HG03442 (cell line): ENCODE results near the gene KLHDC9.
"Not testable (repeated sequence)": the region's sequence is repeated elsewhere in the genome, so short reads cannot be mapped to it uniquely, and the experiment has no call there.

Source experiments
- ATAC-seq: cut with Tn5 transposase; IDR thresholded peaks from one replicate; pipeline ENCODE4 v1.9.1; 2021; ENCODE audit warnings: mild to moderate bottlenecking, moderate library complexity; ENCODE audit not compliant: unreplicated experiment

Gene KLHDC9

GRCh38 chr1:161092621-161093028 lies 5.5 kb upstream of the KLHDC9 start:
- no peak for ATAC-seq

GRCh38 chr1:161094481-161094880 lies 3.7 kb upstream of the KLHDC9 start:
- ATAC-seq: no peak

DNA sequence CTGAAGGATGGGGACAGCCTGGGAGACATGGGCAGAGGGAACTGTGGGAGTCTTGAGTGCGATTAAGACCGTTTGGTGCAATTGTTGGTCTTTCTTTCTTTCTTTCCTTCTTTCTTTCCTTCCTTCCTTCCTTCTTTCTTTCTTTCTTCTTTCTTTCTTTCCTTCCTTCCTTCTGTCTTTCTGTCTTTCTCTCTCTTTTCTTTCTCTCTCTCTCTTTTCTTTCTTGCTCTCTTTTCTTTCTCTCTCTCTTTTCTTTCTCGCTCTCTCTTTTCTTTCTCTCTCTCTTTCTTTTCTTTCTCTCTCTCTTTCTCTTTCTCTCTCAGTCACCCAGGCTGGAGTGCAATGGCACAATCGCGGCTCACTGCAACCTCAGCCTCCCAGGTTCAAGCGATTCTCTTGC lies 2.9 kb upstream of the KLHDC9 start:
- no peak for ATAC-seq

DNA sequence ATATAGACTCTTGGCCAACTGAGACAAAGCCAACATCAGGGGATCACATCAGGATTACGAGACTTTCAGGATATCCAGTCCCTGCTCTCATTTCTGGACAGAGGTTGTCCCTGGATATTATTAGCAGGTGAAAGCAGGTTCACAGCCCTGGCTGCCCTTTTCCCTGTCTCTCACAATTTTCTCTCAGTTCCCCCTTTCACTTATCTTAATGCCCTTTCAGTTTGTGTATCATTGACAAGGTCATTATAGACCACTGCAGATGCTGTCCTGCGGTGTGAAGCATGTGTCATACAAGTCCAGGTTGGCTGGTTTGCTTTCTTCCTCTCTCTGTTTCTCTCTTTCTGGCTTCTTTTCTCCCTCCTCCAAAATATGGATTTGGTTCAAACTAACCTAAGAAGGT lies 2.1 kb upstream of the KLHDC9 start:
- ATAC-seq: no peak

GRCh38 chr1:161096530-161096929 lies 1.6 kb upstream of the KLHDC9 start:
- no peak for ATAC-seq

GRCh38 chr1:161099090-161099802 lies 1.1 kb downstream of the KLHDC9 start:
- no peak for ATAC-seq

DNA sequence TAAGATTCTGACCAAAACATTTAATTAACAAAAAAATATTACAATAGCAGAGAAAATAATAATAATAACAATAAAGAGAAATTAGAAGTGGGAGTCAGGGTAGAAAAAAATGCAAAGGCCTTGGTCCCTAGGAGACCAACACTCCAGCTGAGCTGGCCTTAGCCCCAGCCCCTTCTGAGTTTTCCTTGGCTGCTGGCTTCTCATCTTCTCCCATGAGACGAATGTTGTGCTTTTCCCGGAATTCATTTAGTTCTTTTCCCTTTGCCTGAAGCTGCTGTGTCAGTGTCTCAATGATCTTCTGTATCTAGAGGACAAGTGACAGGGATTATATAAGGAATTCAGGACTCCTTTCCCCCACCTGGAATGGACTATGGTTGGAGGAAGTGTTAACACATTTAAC lies 2.4 kb downstream of the KLHDC9 start:
- ATAC-seq: no peak

DNA sequence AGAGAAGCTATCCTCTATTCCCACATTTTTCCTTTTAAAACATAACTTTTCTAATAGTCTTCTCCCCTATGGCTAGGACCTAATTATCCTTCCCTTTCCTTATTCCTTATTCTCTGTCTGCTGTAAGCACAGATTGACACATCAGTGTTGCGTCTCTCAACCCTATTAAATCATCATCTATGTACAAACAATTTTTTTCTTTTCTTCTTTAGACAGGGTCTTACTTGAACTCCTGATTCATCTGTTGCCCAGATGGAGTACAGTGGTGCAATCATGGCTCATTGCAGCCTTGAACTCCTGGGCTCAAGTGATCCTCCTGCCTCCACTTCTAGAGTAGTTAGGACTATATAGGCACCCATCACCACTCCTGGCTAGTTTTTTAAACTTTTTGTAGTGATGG lies 8.3 kb downstream of the KLHDC9 start:
- no peak for ATAC-seq

DNA sequence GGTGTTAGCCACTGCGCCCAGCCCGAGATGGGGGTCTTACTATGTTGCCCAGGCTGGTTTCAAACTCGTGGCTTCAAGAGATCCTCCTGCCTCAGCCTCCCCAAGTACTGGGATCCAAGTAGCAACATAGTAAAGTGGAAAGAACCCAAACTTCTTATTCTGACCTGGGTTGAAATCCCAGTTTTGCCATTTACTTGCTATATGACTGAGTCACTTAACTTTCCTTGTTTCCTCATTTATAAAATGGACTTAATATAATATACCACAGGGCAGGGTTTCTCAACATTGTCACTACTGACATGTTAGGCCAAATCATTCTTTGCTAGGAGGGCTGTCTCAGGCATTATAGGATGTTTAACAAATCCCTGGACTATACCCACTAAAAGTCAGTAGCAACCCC lies 13.0 kb downstream of the KLHDC9 start:
- ATAC-seq: no peak

GRCh38 chr1:161111527-161111926 lies 13.4 kb downstream of the KLHDC9 start:
- no peak for ATAC-seq

DNA sequence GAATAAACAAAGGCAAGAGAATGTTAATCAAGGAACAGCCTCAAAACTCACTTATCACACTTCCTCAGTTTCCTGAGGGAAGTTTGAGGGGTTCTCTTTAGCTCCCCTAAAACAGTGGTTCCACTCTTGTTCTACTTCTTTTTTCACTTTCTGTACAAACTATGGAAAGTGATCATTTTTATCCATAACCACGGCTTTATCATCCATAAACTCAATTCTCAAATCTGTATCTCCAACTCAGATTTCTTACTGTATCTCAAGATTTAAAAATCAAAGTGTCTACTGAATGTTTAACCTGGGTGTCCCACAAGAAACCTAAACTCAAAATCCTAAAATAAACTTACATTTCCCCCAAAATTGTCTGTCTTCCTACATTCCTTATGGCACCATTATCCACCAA lies 15.8 kb downstream of the KLHDC9 start:
- no peak for ATAC-seq

- ATAC-seq: no peak
Observed at GRCh38 chr1:161114556-161114955, 16.4 kb downstream of the KLHDC9 start.

GRCh38 chr1:161115132-161115711 lies 17.1 kb downstream of the KLHDC9 start:
- no peak for ATAC-seq

DNA sequence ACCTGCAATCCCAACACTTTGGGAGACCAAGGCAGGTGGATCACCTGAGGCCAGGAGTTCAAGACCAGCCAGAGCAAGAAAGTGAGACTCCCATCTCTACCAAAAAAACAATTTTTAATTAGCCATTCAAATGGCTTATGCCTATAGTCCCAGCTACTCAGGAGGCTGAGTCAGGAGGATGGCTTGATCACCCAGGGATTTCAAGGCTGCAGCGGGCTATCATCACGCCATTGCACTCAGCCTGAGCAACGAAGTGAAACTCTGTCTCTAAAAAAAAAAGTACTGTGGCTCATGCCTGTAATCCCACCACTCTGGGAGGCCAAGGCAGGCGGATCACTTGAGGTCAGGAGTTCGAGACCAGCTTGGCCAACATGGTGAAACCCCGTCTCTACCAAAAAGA lies 17.8 kb downstream of the KLHDC9 start:
- not testable (repeated sequence) for ATAC-seq

DNA sequence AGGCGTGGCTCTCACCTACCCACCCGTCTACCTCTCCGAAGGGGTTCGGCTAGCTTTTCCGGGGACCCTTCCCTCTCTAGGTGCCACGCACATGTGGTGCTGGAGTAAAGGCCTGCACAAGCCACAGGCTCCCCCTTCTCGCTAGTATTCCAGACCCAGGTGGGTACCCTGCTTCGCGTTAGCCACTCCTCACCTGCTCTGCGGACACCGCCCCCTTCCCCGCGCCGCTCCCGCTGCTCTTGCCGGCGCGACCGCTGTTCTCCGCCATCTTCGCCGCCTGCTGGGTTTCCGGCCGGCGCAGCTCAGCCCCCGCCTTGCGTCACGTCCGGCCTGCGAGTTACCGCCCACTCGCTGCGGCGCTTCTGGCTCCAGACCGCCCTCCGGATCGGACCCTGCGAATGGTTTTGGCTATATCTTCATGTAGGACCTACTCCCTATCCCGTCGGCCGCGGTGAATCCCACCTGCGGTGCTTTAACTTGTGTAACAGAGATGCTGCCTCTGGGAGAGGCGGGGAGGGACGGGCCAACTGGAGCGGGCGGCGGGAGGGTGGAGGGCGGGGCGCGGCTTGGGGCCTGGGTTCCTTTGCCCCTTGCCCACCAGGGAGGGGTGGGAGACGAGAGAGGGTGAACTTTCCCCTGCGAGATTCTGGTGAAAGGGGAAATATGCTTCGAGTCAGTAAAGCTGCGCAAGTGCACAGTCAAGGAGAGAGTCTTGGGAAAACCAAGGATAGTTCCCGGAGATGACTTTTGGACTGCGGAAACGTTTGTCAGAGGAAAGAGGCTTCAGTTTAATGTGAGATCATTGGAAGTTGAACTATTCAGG lies 19.8 kb downstream of the KLHDC9 start, which contains the start of the genes NIT1 and PFDN2:
Gene NIT1 (plus strand): TSS at position 347 of the 823 bp plus-strand sequence. CDS start 72 bp downstream, at position 419.
Gene PFDN2 (minus strand): TSS at position 279 of the 823 bp plus-strand sequence. CDS start 11 bp downstream, at position 268.
- peak; percentile 79 for ATAC-seq

DNA sequence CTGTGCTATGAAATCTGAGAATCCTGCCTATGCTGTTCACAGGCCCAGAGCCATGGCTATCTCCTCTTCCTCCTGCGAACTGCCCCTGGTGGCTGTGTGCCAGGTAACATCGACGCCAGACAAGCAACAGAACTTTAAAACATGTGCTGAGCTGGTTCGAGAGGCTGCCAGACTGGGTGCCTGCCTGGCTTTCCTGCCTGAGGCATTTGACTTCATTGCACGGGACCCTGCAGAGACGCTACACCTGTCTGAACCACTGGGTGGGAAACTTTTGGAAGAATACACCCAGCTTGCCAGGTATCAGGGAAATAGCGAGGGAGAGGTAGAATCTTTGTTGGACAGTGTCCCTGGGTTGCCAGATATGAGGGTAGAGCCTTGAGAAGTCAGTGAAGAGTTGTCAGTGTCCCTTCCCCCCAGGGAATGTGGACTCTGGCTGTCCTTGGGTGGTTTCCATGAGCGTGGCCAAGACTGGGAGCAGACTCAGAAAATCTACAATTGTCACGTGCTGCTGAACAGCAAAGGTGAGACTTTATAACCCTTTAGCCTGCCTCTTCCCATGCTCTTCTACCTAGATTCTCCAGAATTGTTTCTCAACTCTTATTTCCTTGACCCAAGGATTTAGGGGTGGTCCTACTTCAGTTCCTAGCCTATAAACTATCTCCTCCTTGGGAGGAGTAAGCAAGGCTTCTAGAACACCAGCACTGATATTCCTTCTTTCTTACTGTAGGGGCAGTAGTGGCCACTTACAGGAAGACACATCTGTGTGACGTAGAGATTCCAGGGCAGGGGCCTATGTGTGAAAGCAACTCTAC lies 21.1 kb downstream of the KLHDC9 start:
- ATAC-seq: peak; percentile 41

GRCh38 chr1:161121042-161121650 lies 23.0 kb downstream of the KLHDC9 start:
- no peak for ATAC-seq

DNA sequence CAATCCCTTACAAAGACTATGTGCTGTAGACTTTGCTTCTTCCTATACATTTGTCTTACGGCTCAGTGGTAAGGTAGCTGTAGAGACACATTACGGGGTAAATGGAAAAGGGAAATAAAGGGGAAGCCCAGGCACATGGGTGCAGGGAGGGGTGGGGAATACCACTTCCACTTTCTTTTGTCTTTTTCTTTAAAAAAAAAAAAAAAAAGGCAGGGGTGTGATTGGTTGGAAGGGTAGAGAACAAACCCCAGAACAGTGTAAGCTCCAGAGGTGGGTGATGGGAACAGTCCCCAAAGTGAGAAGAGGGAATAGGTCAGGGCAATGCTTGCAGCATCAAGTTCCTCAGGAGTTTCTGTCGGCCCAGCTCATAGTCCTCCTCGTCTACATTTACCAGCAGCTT lies 23.7 kb downstream of the KLHDC9 start:
- ATAC-seq: no peak

DNA sequence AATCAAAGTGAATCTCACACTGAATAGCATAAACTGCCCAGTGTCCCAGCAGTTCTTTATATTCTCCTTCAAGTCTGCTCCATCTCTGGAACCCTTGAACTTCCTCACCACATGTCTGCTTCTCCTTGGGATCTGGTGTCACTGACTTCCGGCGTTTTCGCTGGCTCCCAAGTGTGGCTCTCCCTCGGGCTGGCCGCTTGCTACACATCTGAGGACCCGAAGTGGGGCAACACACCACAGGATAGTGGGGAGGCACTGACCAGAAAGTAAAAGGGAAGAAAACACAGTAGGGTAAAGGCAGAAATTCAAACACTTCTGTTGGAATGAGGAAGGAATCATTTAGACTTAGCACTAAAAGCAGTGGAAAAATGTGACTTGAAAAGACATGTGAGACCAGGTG lies 24.8 kb downstream of the KLHDC9 start:
- no peak for ATAC-seq

GRCh38 chr1:161127649-161128048 lies 29.5 kb downstream of the KLHDC9 start:
- no peak for ATAC-seq
